GM18520 (cell line): ENCODE data around the gene TMCO4.

Source experiments
- ATAC-seq: cut with Tn5 transposase; IDR thresholded peaks from one replicate; pipeline ENCODE4 v1.9.1; 2021; ENCODE audit not compliant: unreplicated experiment

The TMCO4 gene

GRCh38 chr1:19750882-19751276, 48.8 kb downstream of the TMCO4 start:
- ATAC-seq = no peak

DNA sequence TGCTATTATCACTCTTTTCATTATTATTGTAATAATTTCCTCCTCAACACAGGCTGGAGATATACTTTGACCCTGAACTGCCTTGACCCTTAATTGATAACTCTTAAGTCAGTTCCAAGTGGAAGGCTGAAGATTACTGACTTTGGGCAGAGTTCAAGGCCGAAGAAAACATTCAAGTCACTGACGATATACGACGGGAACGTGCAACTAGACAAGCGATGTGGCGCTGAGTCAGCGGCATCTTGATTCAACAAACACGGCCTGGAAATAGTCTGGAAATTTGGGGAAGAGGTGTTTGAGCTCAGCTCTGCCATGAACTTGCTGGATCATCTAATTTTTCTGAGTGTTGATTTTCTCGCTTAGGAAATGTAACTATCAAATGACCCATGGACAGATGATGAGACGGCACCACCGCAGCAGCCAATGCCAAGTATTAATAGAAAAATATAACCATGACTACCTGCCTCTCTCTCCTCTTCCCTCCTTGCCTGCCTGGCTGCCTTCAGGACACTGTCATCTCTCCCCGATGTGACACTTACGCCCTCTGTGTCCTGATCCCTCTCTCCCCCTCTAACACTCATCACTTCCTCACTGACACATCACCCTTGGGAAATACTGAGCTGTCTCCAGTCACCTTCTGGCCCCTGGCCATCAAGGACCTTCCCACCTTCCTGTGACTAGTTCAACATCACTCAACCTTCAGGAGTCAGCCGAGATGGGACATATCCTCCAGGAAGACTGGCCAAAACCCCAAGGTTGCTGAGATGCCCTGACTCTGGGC, 49.4 kb downstream of the TMCO4 start:
- ATAC-seq = no peak

DNA sequence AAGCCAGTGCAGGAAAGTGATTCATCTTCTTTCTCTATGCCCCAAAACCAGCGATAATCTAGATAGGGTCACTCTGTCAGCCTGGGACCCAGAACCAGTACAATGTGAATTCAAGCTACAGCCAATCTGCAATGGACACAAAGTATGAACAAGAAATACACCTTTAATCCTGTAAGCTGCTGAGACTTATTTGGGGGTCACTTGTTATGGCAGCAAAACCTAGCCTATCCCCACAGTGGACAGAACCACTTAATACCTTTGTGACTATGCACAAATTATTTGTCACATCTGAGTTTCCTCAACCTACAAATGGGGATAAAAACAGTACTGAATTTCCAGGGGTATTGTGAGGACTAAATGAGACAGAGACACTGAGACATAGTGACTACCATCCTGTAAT, 50.0 kb downstream of the TMCO4 start:
- no peak for ATAC-seq

- ATAC-seq = no peak
These were observed 52.0 kb downstream of the TMCO4 start for GRCh38 chr1:19747761-19748160.

DNA sequence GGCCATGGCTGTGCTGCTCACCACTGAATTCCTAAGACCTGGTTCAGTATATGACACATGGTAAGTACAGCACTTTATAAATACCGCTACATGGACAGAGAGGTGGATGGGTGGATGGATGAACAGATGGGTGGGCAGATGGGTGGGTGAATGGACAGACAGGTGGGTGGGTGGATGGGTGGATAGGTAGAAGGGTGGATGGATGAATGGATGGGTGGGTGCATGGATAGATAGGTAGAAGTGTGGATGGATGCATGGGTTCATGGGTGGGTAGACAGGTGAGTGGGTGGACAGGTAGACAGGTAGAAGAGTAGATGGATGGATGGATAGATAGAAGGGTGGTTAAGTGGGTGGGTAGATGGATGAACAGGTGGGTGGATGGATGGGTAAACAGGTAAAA, 54.8 kb downstream of the TMCO4 start:
- ATAC-seq = no peak

GRCh38 chr1:19744335-19744743, 55.4 kb downstream of the TMCO4 start:
- no peak for ATAC-seq

GRCh38 chr1:19743793-19744192, 55.9 kb downstream of the TMCO4 start:
- ATAC-seq = no peak

DNA sequence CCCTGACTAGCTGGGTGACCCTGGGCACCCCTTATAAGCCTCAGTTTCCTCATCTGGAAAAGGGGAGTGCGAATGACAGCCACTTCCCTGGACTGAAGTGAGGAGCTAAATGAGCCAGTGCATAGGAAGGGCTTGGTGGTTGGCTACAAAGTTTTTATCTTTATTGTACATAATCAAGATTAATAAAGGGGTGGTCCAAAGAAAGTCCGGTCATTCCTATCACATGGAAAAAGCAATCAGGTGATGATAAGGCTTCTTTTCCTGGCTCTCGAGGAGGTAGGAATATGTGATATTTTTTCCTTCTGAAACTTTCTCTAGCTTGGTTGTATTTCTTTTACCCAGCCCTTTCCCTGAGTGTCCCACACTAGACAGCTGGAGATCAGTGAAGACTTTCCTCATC, 56.5 kb downstream of the TMCO4 start:
- ATAC-seq = no peak

- no peak for ATAC-seq
These were observed 60.1 kb downstream of the TMCO4 start for GRCh38 chr1:19739628-19740027.

GRCh38 chr1:19738669-19739068, 61.0 kb downstream of the TMCO4 start:
- no peak for ATAC-seq

DNA sequence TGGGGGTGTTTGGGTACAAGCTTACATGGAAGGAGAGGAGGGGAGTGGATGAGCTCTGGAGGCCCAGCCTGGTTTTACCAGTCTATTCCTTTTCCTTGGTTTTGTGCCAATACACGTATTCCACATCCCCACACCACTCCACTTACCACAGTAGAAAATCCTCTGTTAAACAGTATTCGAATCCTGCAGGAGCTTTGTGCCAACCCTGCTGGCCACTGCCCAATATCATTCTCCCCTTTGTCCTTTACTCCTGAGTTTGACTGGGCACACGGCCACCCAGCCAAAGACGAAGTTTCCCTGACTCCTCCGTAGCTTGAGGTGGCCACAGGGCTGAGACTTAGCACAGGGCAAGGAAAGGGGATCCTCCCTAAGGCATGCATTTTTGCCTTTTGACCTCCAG, 61.6 kb downstream of the TMCO4 start:
- ATAC-seq = no peak

- ATAC-seq = no peak
These were observed 62.5 kb downstream of the TMCO4 start for GRCh38 chr1:19737104-19737825.

GRCh38 chr1:19735440-19736127, 64.1 kb downstream of the TMCO4 start:
- ATAC-seq = no peak

DNA sequence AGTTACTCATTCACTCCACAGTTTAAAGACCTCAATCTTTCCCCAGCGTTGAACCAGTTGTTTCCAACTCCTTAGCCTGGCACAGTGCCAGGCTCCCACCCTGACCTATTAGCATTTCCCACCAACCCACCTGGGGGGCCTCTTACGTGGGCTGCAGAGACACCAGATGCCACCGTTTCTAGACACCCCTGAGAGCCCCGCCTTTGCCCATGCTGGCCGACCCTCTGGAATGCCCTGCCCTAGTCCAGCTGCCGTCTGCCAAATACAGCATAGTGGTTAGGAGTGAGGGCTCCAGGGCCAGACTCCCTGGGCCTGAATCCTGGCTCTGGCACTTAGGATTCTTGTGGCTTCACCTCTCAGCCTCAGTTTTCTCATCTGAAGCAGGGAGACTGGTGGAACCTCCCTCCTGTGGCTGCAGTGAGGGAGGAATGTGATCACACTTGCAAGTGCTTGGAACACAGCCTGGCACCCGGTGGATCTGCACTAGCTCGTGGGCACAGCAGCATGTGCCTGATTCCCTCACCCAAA, 65.2 kb downstream of the TMCO4 start:
- no peak for ATAC-seq

- ATAC-seq = no peak
These were observed 65.7 kb downstream of the TMCO4 start for GRCh38 chr1:19734056-19734455.

GRCh38 chr1:19733615-19734014, 66.1 kb downstream of the TMCO4 start:
- no peak for ATAC-seq

- ATAC-seq = no peak
These were observed 68.3 kb downstream of the TMCO4 start for GRCh38 chr1:19731311-19731821.

DNA sequence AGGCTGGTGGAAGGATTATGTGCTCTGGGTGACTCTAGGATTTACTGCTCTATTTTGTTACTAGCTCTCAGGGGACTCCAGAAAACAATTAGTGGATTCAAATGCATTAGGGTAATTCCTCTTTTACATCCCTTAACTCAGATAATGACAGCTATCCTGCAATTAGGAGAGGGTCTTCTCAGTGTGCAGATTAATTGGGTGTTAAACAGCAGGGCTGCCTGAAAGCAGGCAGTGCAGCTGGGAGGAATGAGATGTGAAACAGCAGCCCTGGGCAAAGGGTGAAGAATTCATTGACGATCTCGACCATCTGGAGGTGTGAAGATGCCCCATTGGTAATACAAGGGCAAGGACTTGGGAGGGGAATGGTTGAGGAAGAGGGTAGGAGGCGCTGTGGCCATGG, 68.9 kb downstream of the TMCO4 start:
- no peak for ATAC-seq

GRCh38 chr1:19730232-19730631, 69.5 kb downstream of the TMCO4 start:
- ATAC-seq = no peak

- no peak for ATAC-seq
These were observed 71.1 kb downstream of the TMCO4 start for GRCh38 chr1:19728413-19729145.

DNA sequence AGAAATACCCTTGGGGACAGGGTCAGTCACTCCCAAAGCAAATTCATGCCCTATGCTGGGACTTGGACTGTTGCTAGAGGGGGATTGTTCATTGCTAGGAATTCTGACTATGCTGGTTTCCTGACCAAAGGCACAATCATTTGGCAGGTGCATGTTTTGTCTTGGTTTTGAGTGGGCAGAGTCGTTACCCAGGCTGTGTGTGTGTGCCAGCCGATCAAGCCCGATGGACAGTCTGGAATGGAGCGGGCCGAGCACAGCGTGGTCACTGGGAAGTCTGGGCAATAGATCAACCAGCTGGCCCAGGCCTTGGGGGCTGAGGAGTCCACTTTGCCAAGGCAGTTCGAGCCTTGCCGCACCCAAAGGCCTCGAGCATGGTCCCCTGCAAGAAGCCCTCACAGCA, 74.1 kb downstream of the TMCO4 start:
- no peak for ATAC-seq
